Stimulated activated CD8-positive, alpha-beta memory T cell treated with anti-CD3 and anti-CD28 coated beads, Interleukin-15, amount 100 ng/mL, for 24 hours (primary cell): ENCODE data around the gene LPAR3.
"Not testable (repeated sequence)": the region's sequence is repeated elsewhere in the genome, so short reads cannot be mapped to it uniquely, and the experiment has no call there.

Experiments used
- DNase-seq: peaks from one replicate; pipeline ENCODE4 v3.0.0-alpha.2; 2020; ENCODE audit warnings: low read depth

Gene LPAR3

GRCh38 chr1:84907095-84907827, 14.3 kb upstream of the LPAR3 start:
- no peak for DNase-seq

- not testable (repeated sequence) for DNase-seq
These were observed 9.7 kb upstream of the LPAR3 start for GRCh38 chr1:84902727-84903126.

- DNase-seq: no peak
These were observed 7.0 kb upstream of the LPAR3 start for GRCh38 chr1:84899969-84900368.

GRCh38 chr1:84896279-84896678, 3.3 kb upstream of the LPAR3 start:
- no peak for DNase-seq

DNA sequence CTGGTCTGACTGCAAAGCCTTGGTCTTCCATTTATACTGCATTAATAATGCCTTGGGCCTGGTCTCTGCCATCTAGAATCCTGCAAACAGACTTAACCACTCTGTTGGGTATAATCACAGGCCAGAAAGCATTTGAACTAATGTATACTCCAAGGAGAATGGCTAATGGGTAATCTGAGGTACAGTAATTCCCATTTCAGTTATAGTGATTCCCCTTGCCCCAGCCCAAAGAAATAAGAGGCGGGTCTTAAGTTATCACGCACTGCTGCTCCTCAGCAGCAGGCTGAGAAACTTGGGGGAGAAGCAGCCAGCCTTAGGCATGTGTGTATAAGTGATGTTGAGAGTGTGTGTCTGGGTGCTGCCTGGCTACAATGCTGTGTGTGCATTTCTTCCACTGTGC, 2.4 kb downstream of the LPAR3 start:
- DNase-seq: no peak

DNA sequence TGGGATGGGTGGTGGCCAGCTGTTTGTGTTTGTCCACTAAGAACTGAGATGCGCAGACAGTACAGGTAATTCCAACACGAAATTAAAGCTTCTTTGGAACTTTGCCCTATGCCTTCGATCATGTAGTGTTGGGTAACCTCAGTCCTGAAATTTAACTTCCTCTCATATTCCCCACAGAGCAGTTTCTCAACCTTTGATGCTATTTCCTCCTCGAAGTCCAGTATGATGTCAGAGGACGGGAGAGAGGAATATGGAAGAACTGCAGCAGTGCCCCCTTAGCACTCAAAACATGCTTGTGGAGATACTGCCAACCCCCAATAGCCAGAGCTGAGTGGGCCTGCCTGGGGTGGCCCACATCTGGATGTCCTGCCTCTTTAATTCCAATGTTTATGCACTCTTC, 3.6 kb downstream of the LPAR3 start:
- DNase-seq: no peak

DNA sequence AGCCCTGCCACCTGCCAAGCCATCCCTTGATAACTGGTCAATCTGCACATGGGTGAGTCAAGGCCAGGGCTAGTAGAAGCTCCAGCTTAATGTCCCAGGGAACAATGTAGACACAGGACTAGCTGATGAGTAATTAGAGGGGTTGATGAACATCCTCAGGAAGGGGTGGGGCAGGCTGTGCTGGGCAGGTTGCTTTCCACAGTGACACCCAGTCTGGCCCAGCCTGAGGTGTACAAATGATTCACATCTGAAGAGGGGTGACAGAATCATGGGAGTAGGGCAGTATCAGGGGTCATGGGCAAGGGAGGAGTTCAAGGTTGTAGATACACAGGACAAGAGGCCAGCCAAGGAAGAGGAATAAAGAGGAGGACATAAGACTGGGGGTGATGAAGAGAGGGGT, 4.3 kb downstream of the LPAR3 start:
- no peak for DNase-seq

DNA sequence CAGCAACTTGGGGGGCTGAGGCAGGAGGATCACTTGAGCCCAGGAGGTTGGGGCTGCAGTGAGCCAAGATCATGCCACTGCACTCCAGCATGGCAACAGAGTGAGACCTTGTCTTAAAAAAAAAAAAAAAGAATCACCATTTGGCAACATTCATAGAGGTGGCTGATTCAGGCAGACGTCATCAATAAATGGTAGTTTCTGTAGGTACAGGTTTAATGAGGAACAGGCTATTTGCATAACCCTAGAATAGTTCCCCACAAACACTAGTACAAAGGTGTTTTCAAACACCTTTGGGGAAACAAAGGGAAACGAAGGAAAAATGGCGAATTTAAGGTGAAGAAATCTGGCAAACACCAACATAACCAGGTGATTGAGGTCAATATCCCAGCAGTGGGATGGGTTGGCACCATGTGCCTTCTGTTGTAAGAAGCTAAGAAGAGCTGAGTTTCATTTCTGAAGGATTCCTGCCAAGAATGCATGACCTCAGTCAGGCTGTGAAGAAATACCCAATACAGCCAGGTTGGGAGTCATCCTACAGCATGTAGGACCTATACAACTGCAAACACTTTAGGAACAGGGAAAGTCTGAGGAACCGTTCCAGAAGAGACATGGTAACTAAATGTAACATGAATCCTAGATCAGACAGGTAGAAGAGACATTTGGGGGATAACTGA, 5.6 kb downstream of the LPAR3 start:
- no peak for DNase-seq

- no peak for DNase-seq
These were observed 7.5 kb downstream of the LPAR3 start for GRCh38 chr1:84885469-84885868.

GRCh38 chr1:84884671-84885389, 8.2 kb downstream of the LPAR3 start:
- DNase-seq: no peak

- DNase-seq: no peak
These were observed 9.7 kb downstream of the LPAR3 start for GRCh38 chr1:84883286-84883685.

DNA sequence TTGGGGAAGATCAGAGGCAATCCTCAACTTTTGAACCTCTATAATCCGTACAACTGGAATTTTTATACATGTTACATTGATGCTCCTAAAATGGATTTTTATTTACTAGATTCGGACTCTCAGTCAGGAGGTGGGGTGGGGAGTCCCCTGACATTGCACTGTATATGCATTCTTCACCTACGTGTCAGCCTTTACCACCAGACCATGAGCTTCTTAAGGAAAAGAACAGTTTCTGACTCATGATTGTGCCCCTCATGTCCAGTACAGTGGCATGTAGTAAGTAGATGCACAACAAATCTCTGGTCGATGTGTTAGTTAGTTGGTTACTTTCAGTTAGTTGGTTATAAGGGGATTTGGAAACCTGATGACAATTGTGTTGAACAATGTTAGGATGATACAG, 15.4 kb downstream of the LPAR3 start:
- DNase-seq: no peak

GRCh38 chr1:84876353-84876752, 16.7 kb downstream of the LPAR3 start:
- DNase-seq: no peak

GRCh38 chr1:84873366-84873765, 19.6 kb downstream of the LPAR3 start:
- no peak for DNase-seq

GRCh38 chr1:84872696-84873355, 20.2 kb downstream of the LPAR3 start:
- DNase-seq: no peak

DNA sequence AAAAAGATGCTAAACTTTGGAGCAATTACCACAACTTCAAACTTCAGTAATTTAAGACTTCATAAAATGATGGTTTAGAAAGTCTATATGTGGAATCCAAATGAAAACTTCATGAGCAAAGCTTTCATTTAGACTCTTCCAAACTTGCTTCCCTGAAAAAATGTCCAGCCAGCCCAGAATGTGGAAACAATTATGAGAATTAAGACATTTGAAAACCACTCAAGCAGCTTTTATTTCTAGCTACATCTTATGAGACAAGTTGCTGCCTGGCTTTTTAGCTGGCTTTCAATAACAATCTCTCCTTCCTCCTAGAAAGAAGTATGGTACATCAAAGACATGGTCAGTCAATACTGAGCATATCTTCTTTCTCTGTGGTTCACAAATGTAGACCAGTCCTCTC, 21.8 kb downstream of the LPAR3 start:
- DNase-seq: no peak

DNA sequence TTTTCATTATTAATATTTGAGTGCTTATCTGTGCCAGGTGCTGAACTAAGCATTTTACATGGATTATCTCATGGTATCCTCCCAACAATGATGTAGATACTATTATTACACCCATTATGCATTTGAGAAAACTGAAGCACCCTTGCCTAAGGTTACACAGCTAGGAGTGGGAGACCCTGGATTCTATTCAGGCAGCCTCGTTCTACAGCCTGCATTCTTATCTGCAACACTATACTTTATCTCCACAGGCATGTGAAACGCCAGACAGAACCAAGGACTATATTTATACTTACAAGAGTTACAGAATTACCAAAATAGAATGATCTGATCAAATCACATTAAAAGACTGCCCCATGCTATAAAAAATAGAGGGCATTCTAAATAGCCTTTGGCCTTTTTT, 22.4 kb downstream of the LPAR3 start:
- DNase-seq: no peak

GRCh38 chr1:84869720-84870119, 23.3 kb downstream of the LPAR3 start:
- no peak for DNase-seq

DNA sequence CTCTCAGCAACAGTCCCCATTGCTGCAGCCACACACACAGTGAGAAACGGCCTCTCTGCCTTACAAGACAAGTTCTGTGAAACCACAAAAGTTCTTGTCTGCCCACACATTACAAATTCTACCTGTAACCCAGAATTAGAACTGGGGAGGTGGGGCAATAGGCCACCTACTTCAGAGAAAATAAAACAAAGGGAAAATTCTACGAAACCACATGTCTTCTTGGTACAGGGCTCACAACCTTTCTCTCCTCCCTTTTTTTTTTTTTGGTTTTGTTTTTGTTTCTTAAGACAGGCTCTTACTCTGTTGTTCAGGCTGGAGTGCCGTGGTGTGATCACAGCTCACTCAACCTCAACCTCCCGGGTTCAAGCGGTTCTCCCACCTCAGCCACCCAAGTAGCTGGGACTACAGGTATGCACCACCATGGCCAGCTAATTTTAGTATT, 30.2 kb downstream of the LPAR3 start:
- no peak for DNase-seq

DNA sequence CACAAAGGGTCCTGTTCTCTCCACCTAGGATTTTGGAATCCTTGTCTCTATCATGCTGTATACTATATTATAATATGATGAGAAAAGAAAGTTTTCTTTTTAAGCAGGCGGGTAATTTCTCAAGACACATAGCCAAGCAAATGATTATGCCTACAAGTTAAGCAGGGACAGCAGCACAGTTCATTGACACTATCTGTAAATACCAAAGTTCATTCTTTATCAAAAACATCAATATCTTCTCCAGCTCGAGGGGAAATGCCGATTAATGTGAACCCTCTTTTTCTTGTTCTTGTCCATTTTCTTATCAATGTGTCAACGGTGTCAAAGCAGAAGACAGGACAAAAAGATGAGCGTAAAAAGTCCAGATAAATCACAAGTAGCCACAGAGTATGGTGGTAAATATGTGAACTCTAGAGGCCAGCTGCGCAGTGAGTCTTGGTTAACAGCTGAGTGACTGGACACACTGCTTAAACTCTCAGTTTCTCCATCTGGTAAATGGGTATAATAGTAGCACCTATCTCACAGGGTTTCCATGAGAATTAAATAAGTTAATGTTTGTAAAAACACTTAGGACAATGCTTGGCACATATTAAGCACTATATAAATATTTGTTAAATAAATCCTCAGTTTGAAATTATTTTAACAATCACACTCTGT, 30.9 kb downstream of the LPAR3 start:
- DNase-seq: no peak

DNA sequence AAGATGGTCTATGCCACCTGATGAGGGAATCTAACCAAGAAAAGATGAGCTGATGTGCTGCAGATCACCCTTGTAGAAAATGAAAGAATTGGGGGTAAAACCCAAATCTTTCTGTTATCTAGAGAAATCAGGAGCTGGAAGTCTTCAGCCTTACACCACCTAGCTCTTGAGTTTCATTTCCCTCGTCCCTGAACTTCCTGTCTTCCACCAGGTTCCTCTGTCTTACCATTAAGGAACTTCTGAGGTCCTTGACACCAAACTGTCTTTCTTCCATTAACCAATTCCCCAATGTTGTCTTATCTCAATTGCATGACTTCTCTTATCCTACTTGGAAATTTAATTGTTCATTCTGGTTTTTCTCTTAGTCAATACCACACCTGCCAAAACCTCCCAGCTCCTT, 31.5 kb downstream of the LPAR3 start:
- DNase-seq: no peak

GRCh38 chr1:84859866-84860265, 33.1 kb downstream of the LPAR3 start:
- DNase-seq: no peak
